Neural cell (in vitro differentiated cells): ENCODE results near the gene RPL37. TPM values are rescaled to one million over a fixed set of nuclear protein-coding genes. Genes with fewer than 3 reads are reported as not detected.
"Not testable (repeated sequence)": the region's sequence is repeated elsewhere in the genome, so short reads cannot be mapped to it uniquely, and the experiment has no call there.

Source experiments
- H2AFZ ChIP-seq: fragments of 200-600, 300-800 bp; sonication (generic), shearing (Covaris generic); 2 replicates; pipeline ENCODE4 v1.6.0; 2014; ENCODE audit warnings: low read depth, mild to moderate bottlenecking, antibody characterized with exemption, low read length, moderate library complexity
- H3F3A ChIP-seq: fragments of 200-600 bp; shearing (Covaris generic); 2 replicates; pipeline ENCODE4 v1.6.1; 2016; ENCODE audit warnings: mild to moderate bottlenecking, moderate library complexity, mixed read lengths, antibody characterized with exemption, low read length; ENCODE audit not compliant: insufficient read depth, poor library complexity, severe bottlenecking
- H3K27ac ChIP-seq: fragments of 200-600, 300-800 bp; sonication (generic), shearing (Covaris generic); 2 replicates; pipeline ENCODE4 v1.5.1; 2014; ENCODE audit warnings: mild to moderate bottlenecking, low read length, moderate library complexity
- H3K27me3 ChIP-seq: fragments of 300-800, 200-600 bp; sonication (generic), shearing (Covaris generic); 2 replicates; pipeline ENCODE4 v1.6.0; 2014; ENCODE audit warnings: mild to moderate bottlenecking, low read depth, low read length, moderate library complexity; ENCODE audit not compliant: insufficient read depth
- H3K36me3 ChIP-seq: fragments of 300-800, 200-600 bp; sonication (generic), shearing (Covaris generic); 2 replicates; pipeline ENCODE4 v1.5.1; 2014; ENCODE audit warnings: mild to moderate bottlenecking, antibody characterized with exemption, low read length, moderate library complexity; ENCODE audit not compliant: insufficient read depth
- H3K4me2 ChIP-seq: fragments of 300-800, 200-600 bp; sonication (generic), shearing (Covaris generic); 2 replicates; pipeline ENCODE4 v1.6.0; 2014; ENCODE audit warnings: mild to moderate bottlenecking, low read length
- H3K4me3 ChIP-seq: fragments of 300-800, 200-600 bp; sonication (generic), shearing (Covaris generic); 2 replicates; pipeline ENCODE4 v1.5.1; 2014; ENCODE audit warnings: mild to moderate bottlenecking, low read length, moderate library complexity
- H3K79me2 ChIP-seq: fragments of 200-600 bp; shearing (Covaris generic); replicated peaks from 2 replicates; pipeline ENCODE4 v1.6.0; 2014; ENCODE audit warnings: mild to moderate bottlenecking, low read length, moderate library complexity; ENCODE audit not compliant: insufficient read depth
- H3K9ac ChIP-seq: fragments of 300-800, 200-600 bp; sonication (generic), shearing (Covaris generic); 2 replicates; pipeline ENCODE4 v1.6.1; 2016; ENCODE audit warnings: mild to moderate bottlenecking, low read length, mixed read lengths
- H3K9me2 ChIP-seq: fragments of 200-600 bp; shearing (Covaris generic); 2 replicates; pipeline ENCODE4 v1.6.1; 2016; ENCODE audit warnings: mild to moderate bottlenecking, low read length, mixed read lengths; ENCODE audit not compliant: insufficient read depth
- H3K9me3 ChIP-seq: fragments of 200-600, 300-800 bp; sonication (generic), shearing (Covaris generic); 2 replicates; pipeline ENCODE4 v1.6.1; 2016; ENCODE audit warnings: mild to moderate bottlenecking, mixed run types, low read length, moderate library complexity, mixed read lengths
- H4K20me1 ChIP-seq: fragments of 200-600 bp; shearing (Covaris generic); 2 replicates; pipeline ENCODE4 v1.6.1; 2016; ENCODE audit warnings: mild to moderate bottlenecking, mixed run types; ENCODE audit not compliant: insufficient read depth
- CTCF ChIP-seq: fragments of 450-650 bp; IDR thresholded peaks from 2 replicates; pipeline ENCODE4 v1.5.1; 2014; ENCODE audit warnings: antibody characterized with exemption, mild to moderate bottlenecking, moderate library complexity; ENCODE audit not compliant: poor library complexity, severe bottlenecking
- EP300 ChIP-seq: fragments of 450-650 bp; conservative IDR thresholded peaks from 2 replicates; pipeline ENCODE4 v1.6.1; 2014; ENCODE audit warnings: antibody characterized with exemption, mild to moderate bottlenecking, moderate library complexity; ENCODE audit not compliant: poor library complexity, severe bottlenecking
- EZH2 ChIP-seq: fragments of 200-600, 300-800 bp; shearing (Covaris generic), sonication (generic); IDR thresholded peaks from 2 replicates; pipeline ENCODE4 v1.6.1; 2014; ENCODE audit warnings: antibody characterized with exemption, low read length, borderline replicate concordance, mild to moderate bottlenecking; ENCODE audit not compliant: insufficient read depth, poor library complexity, severe bottlenecking
- MXI1 ChIP-seq: fragments of 450-650 bp; conservative IDR thresholded peaks from 2 replicates; pipeline ENCODE4 v1.6.1; 2014; ENCODE audit warnings: antibody characterized with exemption, mild to moderate bottlenecking; ENCODE audit not compliant: poor library complexity, severe bottlenecking
- POLR2AphosphoS5 ChIP-seq: IDR thresholded peaks from 2 replicates; pipeline ENCODE4 v1.6.1; 2012
- RAD21 ChIP-seq: fragments of 450-650 bp; conservative IDR thresholded peaks from 2 replicates; pipeline ENCODE4 v1.6.1; 2014; ENCODE audit warnings: antibody characterized with exemption, mild to moderate bottlenecking, moderate library complexity
- REST ChIP-seq: IDR thresholded peaks from 2 replicates; pipeline ENCODE4 v1.6.1; 2012; ENCODE audit warnings: borderline replicate concordance
- SMC3 ChIP-seq: fragments of 450-650 bp; conservative IDR thresholded peaks from 2 replicates; pipeline ENCODE4 v1.6.1; 2014; ENCODE audit warnings: antibody characterized with exemption, mild to moderate bottlenecking, moderate library complexity; ENCODE audit not compliant: poor library complexity
- TAF1 ChIP-seq: IDR thresholded peaks from 2 replicates; pipeline ENCODE4 v1.6.1; 2012; ENCODE audit warnings: low read depth
- polyA plus RNA-seq: library from polyadenylated mRNA; depleted of rRNA; stranded (reverse); fragments of >200 nt; gene quantifications from 2 replicates; pipeline ENCODE4 v1.2.3, GENCODE V29; 2014

The RPL37 gene
- polyA plus RNA-seq, 1 donor from 2014 or later: 107 TPM

GRCh38 chr5:40827188-40827977 lies 7.6 kb downstream of the RPL37 start:
- no peaks in the 10 kb centered on the region for H3F3A ChIP-seq
- no peak overlapping the region for H3K9ac ChIP-seq
- H4K20me1 ChIP-seq: no peaks in the 10 kb centered on the region
- no peak overlapping the region for H3K4me3 ChIP-seq
- no peak overlapping the region for H3K27ac ChIP-seq
- H3K27me3 ChIP-seq: no peaks in the 10 kb centered on the region
- H3K36me3 ChIP-seq: peaks cover 9% of the 10 kb centered on the region
- H3K9me3 ChIP-seq: no peaks in the 10 kb centered on the region
- no peak overlapping the region for H3K4me2 ChIP-seq
- no peaks in the 10 kb centered on the region for H3K79me2 ChIP-seq
- no peak for TF ChIP-seq CTCF
- no peaks in the 10 kb centered on the region for H3K9me2 ChIP-seq
- no peak overlapping the region for H2AFZ ChIP-seq

GRCh38 chr5:40826489-40827187 lies 8.4 kb downstream of the RPL37 start:
- H3F3A ChIP-seq: no peaks in the 10 kb centered on the region
- no peak overlapping the region for H3K27ac ChIP-seq
- H3K27me3 ChIP-seq: no peaks in the 10 kb centered on the region
- peaks cover 9% of the 10 kb centered on the region for H3K36me3 ChIP-seq
- H3K9me2 ChIP-seq: no peaks in the 10 kb centered on the region
- no peak overlapping the region for H3K4me2 ChIP-seq
- no peaks in the 10 kb centered on the region for H3K79me2 ChIP-seq
- H3K9ac ChIP-seq: no peak overlapping the region
- TF ChIP-seq RAD21 (no peak), CTCF (no peak), SMC3 (no peak), POLR2AphosphoS5 (no peak), TAF1 (no peak), EZH2 (no peak), MXI1 (no peak), EP300 (no peak), REST (no peak)
- no peaks in the 10 kb centered on the region for H3K9me3 ChIP-seq
- no peaks in the 10 kb centered on the region for H4K20me1 ChIP-seq
- no peak overlapping the region for H3K4me3 ChIP-seq
- H2AFZ ChIP-seq: no peak overlapping the region

DNA sequence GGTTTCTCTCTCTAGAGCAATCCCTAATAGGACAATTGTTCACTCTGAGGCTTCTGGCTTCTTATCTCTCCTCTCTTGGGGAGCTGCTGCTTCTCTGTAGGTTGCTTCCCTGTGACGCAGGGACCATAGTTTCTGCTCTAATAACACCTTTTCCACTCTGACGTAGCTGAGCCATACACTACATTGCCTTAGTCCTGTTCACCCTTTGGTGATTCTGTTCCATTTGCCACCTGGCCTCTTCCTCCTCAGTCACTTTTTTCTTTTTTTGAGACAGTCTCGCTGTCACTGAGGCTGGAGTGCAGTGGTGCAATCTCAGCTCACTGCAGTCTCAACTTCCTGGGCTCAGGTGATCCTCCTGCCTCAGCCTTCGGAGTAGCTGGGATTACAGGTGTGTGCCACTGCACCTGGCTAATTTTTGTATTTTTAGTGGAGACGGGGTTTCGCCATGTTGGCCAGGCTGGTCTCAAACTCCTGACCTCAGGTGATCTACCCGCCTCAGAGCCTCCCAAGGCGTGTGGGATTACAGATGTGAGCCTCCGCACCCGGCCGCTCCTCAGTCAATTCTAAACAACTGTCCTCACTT lies 9.5 kb downstream of the RPL37 start:
- not testable (repeated sequence) for H3K36me3 ChIP-seq, H2AFZ ChIP-seq, H3K79me2 ChIP-seq, H3K4me3 ChIP-seq, H3K4me2 ChIP-seq, H3K9me3 ChIP-seq, H4K20me1 ChIP-seq, H3K27ac ChIP-seq, H3F3A ChIP-seq, H3K9ac ChIP-seq, H3K9me2 ChIP-seq, H3K27me3 ChIP-seq
